Measurements from ENCODE around the gene CDH23. TPM values are rescaled to one million over a fixed set of nuclear protein-coding genes. Genes with fewer than 3 reads are reported as not detected.

CDH23 gene
- total and polyA plus RNA-seq, 9 of the 15 experiments (the other 6 are each of a cell fraction or from before 2014, with no cell fraction given) = 0.18 to 1.2 (median 0.47) TPM

- TF ChIP-seq REST (IDR thresholded peaks at IDR 0.05; ENCODE audit: borderline replicate concordance) (0 out of 2 replicates have a peak, but pooled peaks have one; percentile 3), REST (CRISPR knock-in tag; IDR thresholded peaks at IDR 0.05; ENCODE audit: low read depth) (peak; percentile 84), RBM34 (IDR thresholded peaks at IDR 0.05; ENCODE audit: borderline replicate concordance, insufficient read depth, low read length) (no peak), TCF7 (IDR thresholded peaks at IDR 0.05; ENCODE audit: borderline replicate concordance) (no peak), CSDE1 (IDR thresholded peaks at IDR 0.05) (no peak), HNRNPK (IDR thresholded peaks at IDR 0.05; ENCODE audit: low read depth, low read length, poor library complexity, severe bottlenecking) (no peak), ZZZ3 (IDR thresholded peaks at IDR 0.05) (no peak), JUNB (CRISPR knock-in tag; conservative IDR thresholded peaks at IDR 0.05) (no peak), PML (IDR thresholded peaks at IDR 0.05; ENCODE audit: low read length) (no peak)
- TF ChIP-seq, protein P1, sequence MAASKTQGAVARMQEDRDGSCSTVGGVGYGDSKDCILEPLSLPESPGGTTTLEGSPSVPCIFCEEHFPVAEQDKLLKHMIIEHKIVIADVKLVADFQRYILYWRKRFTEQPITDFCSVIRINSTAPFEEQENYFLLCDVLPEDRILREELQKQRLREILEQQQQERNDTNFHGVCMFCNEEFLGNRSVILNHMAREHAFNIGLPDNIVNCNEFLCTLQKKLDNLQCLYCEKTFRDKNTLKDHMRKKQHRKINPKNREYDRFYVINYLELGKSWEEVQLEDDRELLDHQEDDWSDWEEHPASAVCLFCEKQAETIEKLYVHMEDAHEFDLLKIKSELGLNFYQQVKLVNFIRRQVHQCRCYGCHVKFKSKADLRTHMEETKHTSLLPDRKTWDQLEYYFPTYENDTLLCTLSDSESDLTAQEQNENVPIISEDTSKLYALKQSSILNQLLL (CRISPR knock-in tag; IDR thresholded peaks at IDR 0.05; ENCODE audit: borderline replicate concordance) = no peak
- TF ChIP-seq, protein P2, sequence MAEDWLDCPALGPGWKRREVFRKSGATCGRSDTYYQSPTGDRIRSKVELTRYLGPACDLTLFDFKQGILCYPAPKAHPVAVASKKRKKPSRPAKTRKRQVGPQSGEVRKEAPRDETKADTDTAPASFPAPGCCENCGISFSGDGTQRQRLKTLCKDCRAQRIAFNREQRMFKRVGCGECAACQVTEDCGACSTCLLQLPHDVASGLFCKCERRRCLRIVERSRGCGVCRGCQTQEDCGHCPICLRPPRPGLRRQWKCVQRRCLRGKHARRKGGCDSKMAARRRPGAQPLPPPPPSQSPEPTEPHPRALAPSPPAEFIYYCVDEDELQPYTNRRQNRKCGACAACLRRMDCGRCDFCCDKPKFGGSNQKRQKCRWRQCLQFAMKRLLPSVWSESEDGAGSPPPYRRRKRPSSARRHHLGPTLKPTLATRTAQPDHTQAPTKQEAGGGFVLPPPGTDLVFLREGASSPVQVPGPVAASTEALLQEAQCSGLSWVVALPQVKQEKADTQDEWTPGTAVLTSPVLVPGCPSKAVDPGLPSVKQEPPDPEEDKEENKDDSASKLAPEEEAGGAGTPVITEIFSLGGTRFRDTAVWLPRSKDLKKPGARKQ (CRISPR knock-in tag; IDR thresholded peaks at IDR 0.05) = no peak
- TF ChIP-seq, protein P3, sequence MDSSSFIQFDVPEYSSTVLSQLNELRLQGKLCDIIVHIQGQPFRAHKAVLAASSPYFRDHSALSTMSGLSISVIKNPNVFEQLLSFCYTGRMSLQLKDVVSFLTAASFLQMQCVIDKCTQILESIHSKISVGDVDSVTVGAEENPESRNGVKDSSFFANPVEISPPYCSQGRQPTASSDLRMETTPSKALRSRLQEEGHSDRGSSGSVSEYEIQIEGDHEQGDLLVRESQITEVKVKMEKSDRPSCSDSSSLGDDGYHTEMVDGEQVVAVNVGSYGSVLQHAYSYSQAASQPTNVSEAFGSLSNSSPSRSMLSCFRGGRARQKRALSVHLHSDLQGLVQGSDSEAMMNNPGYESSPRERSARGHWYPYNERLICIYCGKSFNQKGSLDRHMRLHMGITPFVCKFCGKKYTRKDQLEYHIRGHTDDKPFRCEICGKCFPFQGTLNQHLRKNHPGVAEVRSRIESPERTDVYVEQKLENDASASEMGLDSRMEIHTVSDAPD (CRISPR knock-in tag; IDR thresholded peaks at IDR 0.05) = no peak
Measured at GRCh38 chr10:71747551-71748523, 351.1 kb downstream of the CDH23 start (continued).
